Spleen (tissue), 11 donors: Measurements from ENCODE around the gene TTC29. TPM values are rescaled to one million over a fixed set of nuclear protein-coding genes. Genes with fewer than 3 reads are reported as not detected.

Experiments used
- DNase-seq: peaks from one replicate; pipeline ENCODE4 v3.0.0-alpha.2; 2020
- H3K27ac ChIP-seq, 8 donors: fragments of 200-600 bp; sonication (generic) in 7 of 8; 1 replicate in 4 of 8; 2 replicates in 4 of 8; pipeline versions ENCODE4 v1.5.0 to v1.8.0; 2016 to 2021; ENCODE audit warnings: inconsistent platforms in 4 of 8, mild to moderate bottlenecking in 4 of 8, moderate library complexity in 1 of 8
- H3K27me3 ChIP-seq, 7 donors: fragments of 200-600 bp; sonication (generic) in 6 of 7; replicated peaks in 1 of 7; 1 replicate in 4 of 7; 2 replicates in 3 of 7; pipeline versions ENCODE4 v1.5.0 to v1.8.0; 2016 to 2021; ENCODE audit warnings: inconsistent platforms in 3 of 7, mild to moderate bottlenecking in 1 of 7
- H3K36me3 ChIP-seq, 6 donors: fragments of 200-600 bp; sonication (generic) in 5 of 6; 1 replicate in 4 of 6; 2 replicates in 2 of 6; pipeline versions ENCODE4 v1.5.0 to v1.8.0; 2016 to 2021; ENCODE audit warnings: inconsistent platforms in 2 of 6
- H3K4me1 ChIP-seq, 6 donors: fragments of 200-600 bp; sonication (generic) in 5 of 6; 1 replicate in 3 of 6; 2 replicates in 3 of 6; pipeline versions ENCODE4 v1.5.0 to v1.8.0; 2016 to 2021; ENCODE audit warnings: inconsistent platforms in 3 of 6
- H3K4me3 ChIP-seq, 8 donors: fragments of 200-600 bp; sonication (generic) in 7 of 8; 1 replicate in 4 of 8; 2 replicates in 4 of 8; pipeline versions ENCODE4 v1.5.0 to v1.8.0; 2016 to 2021; ENCODE audit warnings: inconsistent platforms in 4 of 8, mild to moderate bottlenecking in 4 of 8, moderate library complexity in 2 of 8
- H3K9me3 ChIP-seq, 8 donors: fragments of 200-600 bp; sonication (generic) in 7 of 8; 1 replicate in 4 of 8; 2 replicates in 4 of 8; pipeline versions ENCODE4 v1.5.0 to v1.8.0; 2016 to 2021; ENCODE audit warnings: inconsistent platforms in 4 of 8
- CTCF ChIP-seq, 11 experiments: fragments of 200-600 bp in 7 of 11; fragments of 450-650 bp in 4 of 11; sonication (generic) in 4 of 11; IDR thresholded peaks in 8 of 11; conservative IDR thresholded peaks in 3 of 11; 1 replicate in 7 of 11; 2 replicates in 4 of 11; pipeline versions ENCODE4 v1.4.0 to v1.8.0; 2016 to 2021; ENCODE audit warnings: antibody characterized with exemption in 11 of 11, inconsistent platforms in 4 of 11, mild to moderate bottlenecking in 1 of 11
- POLR2A ChIP-seq, 3 donors: fragments of 450-650 bp; IDR thresholded peaks; one replicate each; pipeline ENCODE4 v1.5.1; 2017; ENCODE audit warnings: antibody characterized with exemption in 3 of 3, mild to moderate bottlenecking in 1 of 3
- POLR2AphosphoS5 ChIP-seq, 3 donors: sonication (generic); formaldehyde crosslinking; IDR thresholded peaks; one replicate each; pipeline ENCODE4 v1.5.1; 2017; ENCODE audit warnings: antibody characterized with exemption in 3 of 3
- WGBS, 5 donors: extraction: QIAGEN DNeasy Blood & Tissue Kit in 3 of 5; methylation state at CpG; one replicate each; pipeline versions ENCODE4 v1.1.5 to v1.1.7; 2013 to 2018; 5-methylcytosine and 5-hydroxymethylcytosine counted together
- intact Hi-C: fragments of 100-400 bp; cut with DNase I; formaldehyde crosslinking; loops from one replicate; pipeline ENCODE4 v1.15.0; 2023; ENCODE audit warnings: low total_unique reads
- polyA plus RNA-seq, 3 donors: library from polyadenylated mRNA; stranded (reverse); fragments of 200-250 nt; gene quantifications; one replicate each; pipeline ENCODE4 v1.2.1, GENCODE V29; 2013
- total RNA-seq, 7 donors: library from RNA; depleted of rRNA in 3 of 7; stranded (reverse); fragments of >200 nt in 3 of 7; fragmentation: NEBNext Ultra II Directional in 4 of 7; extraction: Animal tissue kit (Norgen Biotek cat#: 25700) in 4 of 7; gene quantifications; one replicate each; pipeline versions ENCODE4 v1.1.0 to v1.2.1, GENCODE V29; 2016 to 2021
- donor health status: healthy with polysubstance abuse.
- donor health status: DM: no; HTN: no; CAD: no; lungs with moderate emphysema.
- donor health status: DM: no; HTN: no; CAD: no.
- donor health status: Bipolar disorder and iron deficiency.
- donor health status: healthy.
- donor health status: DM: no; HTN: no; CAD: no.
- donor health status: DM: yes; HTN: yes; CAD: no.

The TTC29 gene
- total and polyA plus RNA-seq, 10 donors: 0.08 TPM; not detected in 9

DNA sequence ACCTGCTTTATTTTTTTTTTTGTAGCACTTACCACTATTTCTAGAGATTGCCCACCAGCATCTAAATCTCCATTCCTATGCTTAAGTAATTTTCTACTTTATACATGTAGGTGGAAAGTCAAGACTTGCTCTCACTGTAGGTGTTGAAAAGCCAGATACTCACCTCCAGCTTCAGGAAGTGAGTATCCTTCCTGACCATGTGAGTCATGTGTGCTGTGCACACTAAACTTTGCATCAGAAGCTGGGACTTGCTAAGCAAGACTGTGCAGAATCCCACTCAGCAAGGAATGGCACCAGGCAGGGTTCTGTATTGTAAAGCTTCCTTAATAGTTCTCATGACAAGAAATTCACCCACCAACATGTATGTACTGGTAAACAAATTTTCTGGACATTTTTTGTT is 155.1 kb downstream of the TTC29 start:
- no peak for DNase-seq
- Histone ChIP-seq H3K9me3 (no peaks in the 10 kb centered on the region), H3K4me3 (no peak overlapping the region), H3K4me1 (no peaks in the 10 kb centered on the region), H3K27me3 (no peaks in the 10 kb centered on the region), H3K27ac (no peak overlapping the region), H3K36me3 (no peaks in the 10 kb centered on the region)
- TF ChIP-seq POLR2A (IDR thresholded peaks at IDR 0.05): no peak
- TF ChIP-seq POLR2AphosphoS5 (IDR thresholded peaks at IDR 0.05): no peak
- no peak for TF ChIP-seq CTCF (IDR thresholded peaks at IDR 0.05 in 8 of 11, conservative IDR thresholded peaks at IDR 0.05 in 3 of 11)
- intact Hi-C loops: no loop called here

- H3K36me3 ChIP-seq: no peaks in the 10 kb centered on the region
- no peak for DNase-seq
- WGBS, 5 donors: 18 to 36% (median 32%) methylated on average over 3 of the region's 3 CpGs
- TF ChIP-seq POLR2AphosphoS5 (IDR thresholded peaks at IDR 0.05) (no peak), POLR2A (IDR thresholded peaks at IDR 0.05) (no peak), CTCF (IDR thresholded peaks at IDR 0.05 in 8 of 11, conservative IDR thresholded peaks at IDR 0.05 in 3 of 11) (no peak)
- no peaks in the 10 kb centered on the region for H3K4me1 ChIP-seq
- no peaks in the 10 kb centered on the region for H3K27me3 ChIP-seq
- intact Hi-C loops: no loop called here
- no peak overlapping the region for H3K27ac ChIP-seq
- no peaks in the 10 kb centered on the region for H3K9me3 ChIP-seq
- no peak overlapping the region for H3K4me3 ChIP-seq
These were observed 157.9 kb downstream of the TTC29 start for GRCh38 chr4:146787731-146788130.

DNA sequence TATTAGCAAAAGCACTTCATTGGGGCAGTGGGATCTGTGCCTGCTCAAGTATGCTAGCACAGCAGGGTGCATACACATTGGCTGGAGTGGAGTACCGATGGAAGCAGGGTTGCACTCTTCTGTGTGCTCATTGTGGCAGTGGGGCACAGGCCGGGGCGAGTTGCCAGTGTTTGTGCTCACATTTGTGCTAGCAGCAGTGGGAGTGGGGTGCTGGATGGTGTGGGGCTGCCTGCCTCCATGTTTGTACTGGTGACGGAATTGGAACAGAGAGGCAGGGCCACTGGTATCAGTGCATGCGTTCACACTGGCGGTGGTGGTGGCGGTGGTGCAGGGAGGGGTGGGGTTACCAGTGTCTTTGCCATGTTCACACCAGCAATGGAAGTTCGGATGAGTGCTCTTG is 169.0 kb downstream of the TTC29 start:
- Histone ChIP-seq H3K4me1 (no peaks in the 10 kb centered on the region), H3K9me3 (peaks cover 0 to 14% (median 0%) of the 10 kb centered on the region in 8 donors), H3K36me3 (no peaks in the 10 kb centered on the region), H3K27me3 (no peaks in the 10 kb centered on the region), H3K4me3 (no peak overlapping the region), H3K27ac (no peak overlapping the region)
- intact Hi-C loops: no loop called here
- WGBS, 5 donors: 89 to 95% (median 93%) methylated on average over 8 of the region's 8 CpGs
- peak; percentile 64 for DNase-seq
- TF ChIP-seq POLR2AphosphoS5 (IDR thresholded peaks at IDR 0.05): no peak
- no peak for TF ChIP-seq CTCF (IDR thresholded peaks at IDR 0.05 in 8 of 11, conservative IDR thresholded peaks at IDR 0.05 in 3 of 11)
- no peak for TF ChIP-seq POLR2A (IDR thresholded peaks at IDR 0.05)

DNA sequence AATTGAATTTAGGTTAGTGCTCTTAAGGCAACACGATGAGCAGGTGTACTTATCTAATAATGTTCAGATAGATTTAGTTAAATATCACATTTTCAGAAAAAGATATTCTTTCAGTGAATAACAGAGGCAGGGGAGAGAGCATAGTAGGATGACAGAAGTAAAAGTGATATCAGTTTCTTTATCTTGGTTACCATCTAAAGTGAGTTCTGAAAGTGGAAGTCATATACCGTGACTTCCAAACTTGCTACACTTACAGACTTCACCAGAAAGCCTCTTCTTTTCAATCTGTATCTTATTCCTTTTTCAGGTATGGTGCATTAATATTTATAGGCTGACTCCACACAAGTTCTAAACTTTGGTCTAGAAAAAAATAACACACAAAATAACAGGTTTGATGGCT is 182.1 kb downstream of the TTC29 start:
- H3K27me3 ChIP-seq: no peaks in the 10 kb centered on the region
- no peak for DNase-seq
- no peaks in the 10 kb centered on the region for H3K4me1 ChIP-seq
- no peaks in the 10 kb centered on the region for H3K36me3 ChIP-seq
- no peak overlapping the region for H3K4me3 ChIP-seq
- 62 to 76% (median 68%) methylated on average over 2 of the region's 2 CpGs for WGBS, 5 donors
- no peak overlapping the region for H3K27ac ChIP-seq
- H3K9me3 ChIP-seq: peaks cover 0 to 16% (median 4%) of the 10 kb centered on the region in 8 donors
- intact Hi-C loops: no loop called here
- no peak for TF ChIP-seq POLR2AphosphoS5 (IDR thresholded peaks at IDR 0.05)
- TF ChIP-seq POLR2A (IDR thresholded peaks at IDR 0.05): no peak
- TF ChIP-seq CTCF (IDR thresholded peaks at IDR 0.05 in 8 of 11, conservative IDR thresholded peaks at IDR 0.05 in 3 of 11): no peak
